Osteocyte (in vitro differentiated cells): ENCODE measurements around the gene RASA1. TPM values are rescaled to one million over a fixed set of nuclear protein-coding genes. Genes with fewer than 3 reads are reported as not detected.

Experiments
- DNase-seq: peaks from one replicate; pipeline ENCODE4 v3.0.0; 2021; ENCODE audit warnings: mixed read lengths; ENCODE audit not compliant: unreplicated experiment; ENCODE audit errors: extremely low spot score
- H3K27ac Mint-ChIP-seq: one replicate; pipeline ENCODE4 v1.8.0; 2021; ENCODE audit warnings: mild to moderate bottlenecking, mixed read lengths; ENCODE audit not compliant: unreplicated experiment
- H3K27me3 Mint-ChIP-seq: one replicate; pipeline ENCODE4 v1.8.0; 2021; ENCODE audit warnings: mixed read lengths; ENCODE audit not compliant: unreplicated experiment
- H3K36me3 Mint-ChIP-seq: one replicate; pipeline ENCODE4 v1.8.0; 2021; ENCODE audit warnings: mixed read lengths; ENCODE audit not compliant: unreplicated experiment
- H3K4me1 Mint-ChIP-seq: one replicate; pipeline ENCODE4 v1.8.0; 2021; ENCODE audit warnings: mixed read lengths; ENCODE audit not compliant: unreplicated experiment
- H3K4me3 Mint-ChIP-seq: one replicate; pipeline ENCODE4 v1.8.0; 2021; ENCODE audit warnings: mild to moderate bottlenecking, moderate library complexity, mixed read lengths; ENCODE audit not compliant: unreplicated experiment
- H3K9me3 Mint-ChIP-seq: one replicate; pipeline ENCODE4 v1.8.0; 2021; ENCODE audit warnings: mixed read lengths; ENCODE audit not compliant: unreplicated experiment
- CTCF ChIP-seq: fragments of 200-600 bp; sonication (generic); IDR thresholded peaks from 2 replicates; pipeline ENCODE4 v1.5.0; 2021; ENCODE audit warnings: antibody characterized with exemption, mild to moderate bottlenecking, moderate library complexity
- total RNA-seq: library from RNA; stranded (reverse); gene quantifications from 2 replicates; pipeline ENCODE4 v1.2.1, GENCODE V29; 2021

The RASA1 gene
- total RNA-seq, 1 donor from 2014 or later, result 32.1 TPM

GRCh38 chr5:87241555-87241954 is 26.1 kb upstream of the RASA1 start:
- H3K27ac Mint-ChIP-seq, result no peak overlapping the region
- TF ChIP-seq CTCF, result no peak
- H3K36me3 Mint-ChIP-seq, result no peaks in the 10 kb centered on the region
- peaks cover 43% of the 10 kb centered on the region for H3K27me3 Mint-ChIP-seq
- H3K4me1 Mint-ChIP-seq, result no peaks in the 10 kb centered on the region
- H3K4me3 Mint-ChIP-seq, result no peak overlapping the region
- DNase-seq, result no peak
- H3K9me3 Mint-ChIP-seq, result no peaks in the 10 kb centered on the region

DNA sequence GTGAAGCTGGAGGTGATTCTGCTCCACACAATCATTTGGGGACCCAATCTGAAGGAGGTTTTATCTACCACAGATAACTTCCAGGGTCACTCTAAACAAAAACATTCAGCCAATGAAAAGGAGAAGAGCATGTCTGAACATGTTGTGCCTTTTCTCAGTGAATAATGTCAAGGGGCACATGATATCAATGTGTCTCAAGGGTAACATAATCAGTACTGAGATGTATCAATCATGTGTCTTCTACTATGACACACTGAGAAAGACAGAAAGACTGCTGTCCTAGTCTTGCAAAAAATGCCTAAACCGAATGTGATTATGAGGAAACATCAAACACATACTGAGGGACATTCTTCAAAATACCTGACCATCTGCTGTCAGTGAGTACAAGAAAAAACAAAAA is 25.4 kb upstream of the RASA1 start:
- Mint-ChIP-seq H3K9me3 (no peaks in the 10 kb centered on the region), H3K4me1 (no peaks in the 10 kb centered on the region), H3K27me3 (peaks cover 42% of the 10 kb centered on the region), H3K27ac (no peak overlapping the region), H3K36me3 (no peaks in the 10 kb centered on the region), H3K4me3 (no peak overlapping the region)
- TF ChIP-seq CTCF, result no peak
- DNase-seq, result no peak

GRCh38 chr5:87243161-87243844 is 24.4 kb upstream of the RASA1 start:
- H3K27me3 Mint-ChIP-seq, result peaks cover 39% of the 10 kb centered on the region
- H3K4me3 Mint-ChIP-seq, result no peak overlapping the region
- H3K9me3 Mint-ChIP-seq, result no peaks in the 10 kb centered on the region
- DNase-seq, result no peak
- no peaks in the 10 kb centered on the region for H3K36me3 Mint-ChIP-seq
- H3K4me1 Mint-ChIP-seq, result no peaks in the 10 kb centered on the region
- H3K27ac Mint-ChIP-seq, result no peak overlapping the region
- TF ChIP-seq CTCF, result no peak

GRCh38 chr5:87245451-87245850 is 22.2 kb upstream of the RASA1 start:
- Mint-ChIP-seq H3K4me3 (no peak overlapping the region), H3K4me1 (no peaks in the 10 kb centered on the region), H3K9me3 (no peaks in the 10 kb centered on the region), H3K27me3 (peaks cover 38% of the 10 kb centered on the region), H3K36me3 (no peaks in the 10 kb centered on the region), H3K27ac (no peak overlapping the region)
- no peak for TF ChIP-seq CTCF
- no peak for DNase-seq

GRCh38 chr5:87246061-87246460 is 21.6 kb upstream of the RASA1 start:
- no peak for TF ChIP-seq CTCF

More at GRCh38 chr5:87246061-87246460, 21.6 kb upstream of the RASA1 start:
- H3K27ac Mint-ChIP-seq, result no peak overlapping the region
- peaks cover 39% of the 10 kb centered on the region for H3K27me3 Mint-ChIP-seq
- no peaks in the 10 kb centered on the region for H3K36me3 Mint-ChIP-seq
- no peak overlapping the region for H3K4me3 Mint-ChIP-seq
- H3K4me1 Mint-ChIP-seq, result no peaks in the 10 kb centered on the region
- DNase-seq, result no peak
- H3K9me3 Mint-ChIP-seq, result no peaks in the 10 kb centered on the region
